ENCODE measurements around the gene AKAP9.
"Not testable (repeated sequence)": the region's sequence is repeated elsewhere in the genome, so short reads cannot be mapped to it uniquely, and the experiment has no call there.

AKAP9 gene

GRCh38 chr7:92088266-92088665 lies 147.6 kb downstream of the AKAP9 start:
- no peak overlapping the region for H3K4me3 ChIP-seq (replicated peaks; ENCODE audit: insufficient read depth, low read length)
- no peak for DNase-seq (ENCODE audit: low read depth in 1 of 2, low spot score in 1 of 2)
- no peak overlapping the region for H3K27ac ChIP-seq (replicated peaks)
- TF ChIP-seq SPI1 (IDR thresholded peaks at IDR 0.05; ENCODE audit: borderline replicate concordance, low read depth) (no peak), CTCF (IDR thresholded peaks at IDR 0.05; ENCODE audit: insufficient read depth, low read length) (no peak), REST (IDR thresholded peaks at IDR 0.05; ENCODE audit: insufficient replicate concordance, low read depth) (no peak), POLR2AphosphoS5 (IDR thresholded peaks at IDR 0.05; ENCODE audit: low read depth) (no peak), GABPA (IDR thresholded peaks at IDR 0.05; ENCODE audit: low read depth) (no peak)
- H3K27me3 ChIP-seq (ENCODE audit: insufficient read depth, poor library complexity, severe bottlenecking): no peaks in the 10 kb centered on the region

- Histone ChIP-seq H3K27ac (replicated peaks) (no peak overlapping the region), H3K27me3 (ENCODE audit: insufficient read depth, poor library complexity, severe bottlenecking) (no peaks in the 10 kb centered on the region), H3K4me3 (replicated peaks; ENCODE audit: insufficient read depth, low read length) (no peak overlapping the region)
- DNase-seq (ENCODE audit: low read depth in 1 of 2, low spot score in 1 of 2): no peak
- TF ChIP-seq CTCF (IDR thresholded peaks at IDR 0.05; ENCODE audit: insufficient read depth, low read length) (no peak), REST (IDR thresholded peaks at IDR 0.05; ENCODE audit: insufficient replicate concordance, low read depth) (no peak), SPI1 (IDR thresholded peaks at IDR 0.05; ENCODE audit: borderline replicate concordance, low read depth) (no peak), POLR2AphosphoS5 (IDR thresholded peaks at IDR 0.05; ENCODE audit: low read depth) (no peak), GABPA (IDR thresholded peaks at IDR 0.05; ENCODE audit: low read depth) (no peak)
Measured at GRCh38 chr7:92092210-92092609, 151.5 kb downstream of the AKAP9 start.

GRCh38 chr7:92095380-92095779 lies 154.7 kb downstream of the AKAP9 start:
- no peak overlapping the region for H3K27ac ChIP-seq (replicated peaks)
- DNase-seq (ENCODE audit: low read depth in 1 of 2, low spot score in 1 of 2): no peak

GRCh38 chr7:92100534-92100933 lies 159.9 kb downstream of the AKAP9 start:
- TF ChIP-seq REST (IDR thresholded peaks at IDR 0.05; ENCODE audit: insufficient replicate concordance, low read depth) (no peak), SPI1 (IDR thresholded peaks at IDR 0.05; ENCODE audit: borderline replicate concordance, low read depth) (no peak), CTCF (IDR thresholded peaks at IDR 0.05; ENCODE audit: insufficient read depth, low read length) (no peak), POLR2AphosphoS5 (IDR thresholded peaks at IDR 0.05; ENCODE audit: low read depth) (no peak), GABPA (IDR thresholded peaks at IDR 0.05; ENCODE audit: low read depth) (no peak)
- no peak overlapping the region for H3K27ac ChIP-seq (replicated peaks)
- no peak overlapping the region for H3K4me3 ChIP-seq (replicated peaks; ENCODE audit: insufficient read depth, low read length)

More at GRCh38 chr7:92095380-92095779, 154.7 kb downstream of the AKAP9 start:
- H3K4me3 ChIP-seq (replicated peaks; ENCODE audit: insufficient read depth, low read length): no peak overlapping the region
- TF ChIP-seq POLR2AphosphoS5 (IDR thresholded peaks at IDR 0.05; ENCODE audit: low read depth) (no peak), GABPA (IDR thresholded peaks at IDR 0.05; ENCODE audit: low read depth) (no peak), SPI1 (IDR thresholded peaks at IDR 0.05; ENCODE audit: borderline replicate concordance, low read depth) (no peak)
- no peaks in the 10 kb centered on the region for H3K27me3 ChIP-seq (ENCODE audit: insufficient read depth, poor library complexity, severe bottlenecking)

GRCh38 chr7:92102862-92103261 lies 162.2 kb downstream of the AKAP9 start:
- H3K27me3 ChIP-seq (ENCODE audit: insufficient read depth, poor library complexity, severe bottlenecking); DNase-seq (ENCODE audit: low read depth in 1 of 2, low spot score in 1 of 2); H3K4me3 ChIP-seq (replicated peaks; ENCODE audit: insufficient read depth, low read length); H3K27ac ChIP-seq (replicated peaks): not testable (repeated sequence)

More at GRCh38 chr7:92100534-92100933, 159.9 kb downstream of the AKAP9 start:
- no peaks in the 10 kb centered on the region for H3K27me3 ChIP-seq (ENCODE audit: insufficient read depth, poor library complexity, severe bottlenecking)
- DNase-seq (ENCODE audit: low read depth in 1 of 2, low spot score in 1 of 2): no peak

Measured in HL-60 (cell line).